Measurements from ENCODE around the gene SIGLEC8. TPM values are rescaled to one million over a fixed set of nuclear protein-coding genes. Genes with fewer than 3 reads are reported as not detected.

Gene SIGLEC8
- total and polyA plus RNA-seq, 9 of the 15 experiments (the other 6 are each of a cell fraction or from before 2014, with no cell fraction given), result 0.04 to 0.65 (median 0.39) TPM

- TF ChIP-seq, protein P1, sequence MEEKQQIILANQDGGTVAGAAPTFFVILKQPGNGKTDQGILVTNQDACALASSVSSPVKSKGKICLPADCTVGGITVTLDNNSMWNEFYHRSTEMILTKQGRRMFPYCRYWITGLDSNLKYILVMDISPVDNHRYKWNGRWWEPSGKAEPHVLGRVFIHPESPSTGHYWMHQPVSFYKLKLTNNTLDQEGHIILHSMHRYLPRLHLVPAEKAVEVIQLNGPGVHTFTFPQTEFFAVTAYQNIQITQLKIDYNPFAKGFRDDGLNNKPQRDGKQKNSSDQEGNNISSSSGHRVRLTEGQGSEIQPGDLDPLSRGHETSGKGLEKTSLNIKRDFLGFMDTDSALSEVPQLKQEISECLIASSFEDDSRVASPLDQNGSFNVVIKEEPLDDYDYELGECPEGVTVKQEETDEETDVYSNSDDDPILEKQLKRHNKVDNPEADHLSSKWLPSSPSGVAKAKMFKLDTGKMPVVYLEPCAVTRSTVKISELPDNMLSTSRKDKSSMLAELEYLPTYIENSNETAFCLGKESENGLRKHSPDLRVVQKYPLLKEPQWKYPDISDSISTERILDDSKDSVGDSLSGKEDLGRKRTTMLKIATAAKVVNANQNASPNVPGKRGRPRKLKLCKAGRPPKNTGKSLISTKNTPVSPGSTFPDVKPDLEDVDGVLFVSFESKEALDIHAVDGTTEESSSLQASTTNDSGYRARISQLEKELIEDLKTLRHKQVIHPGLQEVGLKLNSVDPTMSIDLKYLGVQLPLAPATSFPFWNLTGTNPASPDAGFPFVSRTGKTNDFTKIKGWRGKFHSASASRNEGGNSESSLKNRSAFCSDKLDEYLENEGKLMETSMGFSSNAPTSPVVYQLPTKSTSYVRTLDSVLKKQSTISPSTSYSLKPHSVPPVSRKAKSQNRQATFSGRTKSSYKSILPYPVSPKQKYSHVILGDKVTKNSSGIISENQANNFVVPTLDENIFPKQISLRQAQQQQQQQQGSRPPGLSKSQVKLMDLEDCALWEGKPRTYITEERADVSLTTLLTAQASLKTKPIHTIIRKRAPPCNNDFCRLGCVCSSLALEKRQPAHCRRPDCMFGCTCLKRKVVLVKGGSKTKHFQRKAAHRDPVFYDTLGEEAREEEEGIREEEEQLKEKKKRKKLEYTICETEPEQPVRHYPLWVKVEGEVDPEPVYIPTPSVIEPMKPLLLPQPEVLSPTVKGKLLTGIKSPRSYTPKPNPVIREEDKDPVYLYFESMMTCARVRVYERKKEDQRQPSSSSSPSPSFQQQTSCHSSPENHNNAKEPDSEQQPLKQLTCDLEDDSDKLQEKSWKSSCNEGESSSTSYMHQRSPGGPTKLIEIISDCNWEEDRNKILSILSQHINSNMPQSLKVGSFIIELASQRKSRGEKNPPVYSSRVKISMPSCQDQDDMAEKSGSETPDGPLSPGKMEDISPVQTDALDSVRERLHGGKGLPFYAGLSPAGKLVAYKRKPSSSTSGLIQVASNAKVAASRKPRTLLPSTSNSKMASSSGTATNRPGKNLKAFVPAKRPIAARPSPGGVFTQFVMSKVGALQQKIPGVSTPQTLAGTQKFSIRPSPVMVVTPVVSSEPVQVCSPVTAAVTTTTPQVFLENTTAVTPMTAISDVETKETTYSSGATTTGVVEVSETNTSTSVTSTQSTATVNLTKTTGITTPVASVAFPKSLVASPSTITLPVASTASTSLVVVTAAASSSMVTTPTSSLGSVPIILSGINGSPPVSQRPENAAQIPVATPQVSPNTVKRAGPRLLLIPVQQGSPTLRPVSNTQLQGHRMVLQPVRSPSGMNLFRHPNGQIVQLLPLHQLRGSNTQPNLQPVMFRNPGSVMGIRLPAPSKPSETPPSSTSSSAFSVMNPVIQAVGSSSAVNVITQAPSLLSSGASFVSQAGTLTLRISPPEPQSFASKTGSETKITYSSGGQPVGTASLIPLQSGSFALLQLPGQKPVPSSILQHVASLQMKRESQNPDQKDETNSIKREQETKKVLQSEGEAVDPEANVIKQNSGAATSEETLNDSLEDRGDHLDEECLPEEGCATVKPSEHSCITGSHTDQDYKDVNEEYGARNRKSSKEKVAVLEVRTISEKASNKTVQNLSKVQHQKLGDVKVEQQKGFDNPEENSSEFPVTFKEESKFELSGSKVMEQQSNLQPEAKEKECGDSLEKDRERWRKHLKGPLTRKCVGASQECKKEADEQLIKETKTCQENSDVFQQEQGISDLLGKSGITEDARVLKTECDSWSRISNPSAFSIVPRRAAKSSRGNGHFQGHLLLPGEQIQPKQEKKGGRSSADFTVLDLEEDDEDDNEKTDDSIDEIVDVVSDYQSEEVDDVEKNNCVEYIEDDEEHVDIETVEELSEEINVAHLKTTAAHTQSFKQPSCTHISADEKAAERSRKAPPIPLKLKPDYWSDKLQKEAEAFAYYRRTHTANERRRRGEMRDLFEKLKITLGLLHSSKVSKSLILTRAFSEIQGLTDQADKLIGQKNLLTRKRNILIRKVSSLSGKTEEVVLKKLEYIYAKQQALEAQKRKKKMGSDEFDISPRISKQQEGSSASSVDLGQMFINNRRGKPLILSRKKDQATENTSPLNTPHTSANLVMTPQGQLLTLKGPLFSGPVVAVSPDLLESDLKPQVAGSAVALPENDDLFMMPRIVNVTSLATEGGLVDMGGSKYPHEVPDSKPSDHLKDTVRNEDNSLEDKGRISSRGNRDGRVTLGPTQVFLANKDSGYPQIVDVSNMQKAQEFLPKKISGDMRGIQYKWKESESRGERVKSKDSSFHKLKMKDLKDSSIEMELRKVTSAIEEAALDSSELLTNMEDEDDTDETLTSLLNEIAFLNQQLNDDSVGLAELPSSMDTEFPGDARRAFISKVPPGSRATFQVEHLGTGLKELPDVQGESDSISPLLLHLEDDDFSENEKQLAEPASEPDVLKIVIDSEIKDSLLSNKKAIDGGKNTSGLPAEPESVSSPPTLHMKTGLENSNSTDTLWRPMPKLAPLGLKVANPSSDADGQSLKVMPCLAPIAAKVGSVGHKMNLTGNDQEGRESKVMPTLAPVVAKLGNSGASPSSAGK (IDR thresholded peaks at IDR 0.05), result no peak
- no peak for TF ChIP-seq NR3C1 (CRISPR knock-in tag; IDR thresholded peaks at IDR 0.05)
- TF ChIP-seq PHB2 (IDR thresholded peaks at IDR 0.05; ENCODE audit: low read depth), result no peak
- peak; percentile 86 for TF ChIP-seq CHD1 (IDR thresholded peaks at IDR 0.05; ENCODE audit: low read length)
- no peak for TF ChIP-seq SRSF3 (IDR thresholded peaks at IDR 0.05; ENCODE audit: insufficient read depth, low read length)
- TF ChIP-seq SRF (CRISPR knock-in tag; IDR thresholded peaks at IDR 0.05), result no peak; a peak in 1 of 4 replicates
- TF ChIP-seq XRCC5 (IDR thresholded peaks at IDR 0.05; ENCODE audit: low read depth, low read length), result no peak
- no peak for TF ChIP-seq GTF2B (IDR thresholded peaks at IDR 0.05; ENCODE audit: extremely low read depth, insufficient read length)
- TF ChIP-seq MTA1 (IDR thresholded peaks at IDR 0.05; ENCODE audit: borderline replicate concordance), result 0 out of 2 replicates have a peak, but pooled peaks have one; percentile 54
- TF ChIP-seq, protein P2, sequence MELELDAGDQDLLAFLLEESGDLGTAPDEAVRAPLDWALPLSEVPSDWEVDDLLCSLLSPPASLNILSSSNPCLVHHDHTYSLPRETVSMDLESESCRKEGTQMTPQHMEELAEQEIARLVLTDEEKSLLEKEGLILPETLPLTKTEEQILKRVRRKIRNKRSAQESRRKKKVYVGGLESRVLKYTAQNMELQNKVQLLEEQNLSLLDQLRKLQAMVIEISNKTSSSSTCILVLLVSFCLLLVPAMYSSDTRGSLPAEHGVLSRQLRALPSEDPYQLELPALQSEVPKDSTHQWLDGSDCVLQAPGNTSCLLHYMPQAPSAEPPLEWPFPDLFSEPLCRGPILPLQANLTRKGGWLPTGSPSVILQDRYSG (tag; conservative IDR thresholded peaks at IDR 0.05; ENCODE audit: low read depth), result no peak
- TF ChIP-seq POLR2G (IDR thresholded peaks at IDR 0.05; ENCODE audit: low read depth, low read length), result peak; percentile 43; the same call in 1 of the 2 replicates
- TF ChIP-seq RCOR1 (IDR thresholded peaks at IDR 0.05; ENCODE audit: borderline replicate concordance in 1 of 2, low read depth in 2 of 2, low read length in 2 of 2), result peak in 1 of 2 experiments; percentile 81; a peak in 1 of 4 replicates
- TF ChIP-seq NR1H2 (CRISPR knock-in tag; IDR thresholded peaks at IDR 0.05), result no peak
- TF ChIP-seq STAG1 (CRISPR knock-in tag; IDR thresholded peaks at IDR 0.05; ENCODE audit: borderline replicate concordance), result no peak
- TF ChIP-seq ARHGAP35 (IDR thresholded peaks at IDR 0.05; ENCODE audit: partially characterized antibody), result no peak
Measured at GRCh38 chr19:51467864-51468544, 9.8 kb upstream of the SIGLEC8 start (continued).

Measured in K562 (cell line).